Activated CD4-positive, CD25-positive, alpha-beta regulatory T cell (primary cell): ENCODE results near the gene GNG11.
"Not testable (repeated sequence)": the region's sequence is repeated elsewhere in the genome, so short reads cannot be mapped to it uniquely, and the experiment has no call there.

Source experiments
- DNase-seq, 4 experiments: peaks; one replicate each; lab custom pipeline; 2025; lab: John Stamatoyannopoulos, UW

The GNG11 gene

DNA sequence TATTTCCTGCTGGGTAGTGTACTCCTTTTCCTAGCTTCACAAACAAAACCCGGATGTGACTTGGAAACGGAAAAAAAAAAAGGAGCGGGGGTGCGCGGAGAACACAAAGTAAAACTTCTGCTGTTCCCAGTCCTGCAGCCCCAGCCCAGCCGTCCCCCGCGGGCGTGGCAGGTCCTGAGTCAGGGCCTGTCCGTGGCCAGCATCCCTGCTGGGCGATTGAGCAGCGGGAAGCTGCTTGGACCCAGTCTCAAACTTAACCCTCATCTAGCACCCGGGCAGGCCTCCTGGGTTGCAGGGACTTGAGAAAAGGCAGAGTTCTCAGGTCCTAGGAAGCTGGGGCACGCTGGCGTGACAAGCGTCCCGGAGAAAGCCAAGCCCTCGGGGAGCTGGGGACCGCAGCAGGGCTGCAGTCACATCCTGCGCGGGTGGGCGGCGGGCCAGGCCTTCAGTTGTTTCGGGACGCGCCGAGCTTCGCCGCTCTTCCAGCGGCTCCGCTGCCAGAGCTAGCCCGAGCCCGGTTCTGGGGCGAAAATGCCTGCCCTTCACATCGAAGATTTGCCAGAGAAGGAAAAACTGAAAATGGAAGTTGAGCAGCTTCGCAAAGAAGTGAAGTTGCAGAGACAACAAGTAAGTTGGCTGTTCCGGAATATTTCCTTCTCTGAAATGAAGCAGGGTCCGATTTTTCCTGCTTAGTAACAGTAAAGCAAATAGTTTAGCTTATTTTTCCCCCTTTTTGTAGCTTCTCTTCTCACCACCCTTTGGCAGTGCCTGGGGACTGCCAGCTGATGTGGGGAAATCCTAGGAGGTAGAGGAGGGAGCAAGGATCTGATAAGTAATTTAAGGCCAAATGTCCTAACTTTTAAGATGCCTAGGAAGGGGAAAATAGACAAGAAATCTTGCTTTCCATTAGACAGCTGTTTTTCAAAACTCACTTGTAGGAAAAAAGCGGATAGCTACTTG is at the start of gene GNG11:
Gene GNG11, plus strand, starts transcription at position 129 of the 960 bp plus-strand sequence. Its CDS starts 403 bp downstream, at position 532.
- no peak for DNase-seq

DNA sequence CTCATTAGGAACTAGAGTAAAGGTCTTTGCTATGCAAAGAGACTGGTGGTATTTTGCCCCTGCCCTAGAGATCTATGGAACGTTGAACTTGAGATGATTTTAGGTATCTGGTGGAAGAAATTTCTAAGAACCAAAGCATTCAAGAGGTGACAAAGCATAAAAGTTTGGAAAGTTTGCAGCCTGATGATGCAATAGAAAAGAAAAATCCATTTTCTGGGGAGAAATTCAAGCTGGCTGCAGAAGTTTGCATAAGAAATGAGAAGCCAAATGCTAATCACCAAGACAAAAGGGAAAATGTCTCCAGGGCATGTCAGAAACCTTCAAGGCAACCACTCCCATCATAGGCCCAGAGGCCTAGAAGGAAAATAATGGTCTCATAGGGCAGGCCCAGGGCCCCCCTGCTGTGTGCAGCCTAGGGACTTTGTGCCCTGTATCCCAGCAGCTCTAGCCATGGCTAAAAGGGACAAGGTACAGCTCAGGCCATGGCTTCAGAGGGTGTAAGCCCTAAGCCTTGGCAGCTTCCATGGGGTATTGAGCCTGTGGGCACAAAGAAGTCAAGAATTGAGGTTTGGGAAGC is 47.4 kb upstream of the GNG11 start:
- no peak for DNase-seq

DNA sequence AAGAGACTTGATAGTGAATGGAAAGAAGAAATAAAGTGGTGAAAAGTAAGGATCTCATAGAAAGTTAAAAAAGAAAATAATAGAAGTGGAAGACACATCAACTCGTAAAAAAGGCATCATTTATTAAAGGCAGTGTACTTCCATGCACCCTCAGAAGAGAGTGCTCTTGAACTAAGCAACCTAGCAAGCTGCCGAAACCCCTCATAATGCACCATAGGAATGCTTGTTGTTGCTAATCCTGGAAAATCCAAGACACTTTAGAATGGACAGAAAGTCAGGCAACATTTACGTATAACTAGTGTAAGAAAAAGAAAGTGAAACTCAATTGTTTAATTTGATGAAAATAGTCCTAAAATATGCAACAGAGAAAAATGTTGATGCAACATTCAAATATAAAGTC is 43.8 kb upstream of the GNG11 start:
- no peak for DNase-seq

DNA sequence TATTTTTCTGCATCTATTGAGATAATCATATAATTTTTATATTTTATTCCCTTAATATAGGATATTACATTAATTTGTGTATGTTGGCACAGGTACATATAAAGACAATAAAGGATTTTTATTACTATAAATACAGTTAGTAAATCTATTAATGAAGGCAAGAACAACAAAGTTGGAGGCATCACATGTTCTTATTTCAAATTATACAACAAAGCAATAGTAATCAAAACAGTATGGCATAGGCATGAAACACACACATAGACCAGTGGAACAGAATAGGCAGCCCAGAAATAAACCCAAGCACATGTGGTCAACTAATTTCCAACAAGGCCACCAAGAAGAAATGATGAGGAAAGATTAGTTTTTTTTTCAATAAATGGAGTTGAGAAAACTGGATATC is 42.2 kb upstream of the GNG11 start:
- DNase-seq, result no peak

DNA sequence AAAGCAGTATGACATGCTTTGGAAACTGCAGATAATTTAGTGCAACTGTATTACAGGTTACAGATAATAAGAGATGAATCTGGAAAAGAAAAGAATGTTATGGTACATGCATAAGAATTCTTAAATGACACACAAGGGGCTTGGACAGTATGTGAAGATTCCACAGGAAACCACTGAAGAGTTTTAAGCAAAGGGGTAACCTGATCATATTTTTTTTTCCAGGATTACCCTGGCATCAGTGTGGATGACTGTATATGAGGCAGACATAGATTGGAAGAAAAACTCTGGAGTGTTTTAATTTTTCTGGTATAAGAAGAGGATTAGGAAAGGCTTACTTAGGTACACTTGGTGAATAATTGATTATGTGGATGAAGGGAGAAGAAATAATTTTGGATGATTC is 39.1 kb upstream of the GNG11 start:
- DNase-seq, result no peak

DNA sequence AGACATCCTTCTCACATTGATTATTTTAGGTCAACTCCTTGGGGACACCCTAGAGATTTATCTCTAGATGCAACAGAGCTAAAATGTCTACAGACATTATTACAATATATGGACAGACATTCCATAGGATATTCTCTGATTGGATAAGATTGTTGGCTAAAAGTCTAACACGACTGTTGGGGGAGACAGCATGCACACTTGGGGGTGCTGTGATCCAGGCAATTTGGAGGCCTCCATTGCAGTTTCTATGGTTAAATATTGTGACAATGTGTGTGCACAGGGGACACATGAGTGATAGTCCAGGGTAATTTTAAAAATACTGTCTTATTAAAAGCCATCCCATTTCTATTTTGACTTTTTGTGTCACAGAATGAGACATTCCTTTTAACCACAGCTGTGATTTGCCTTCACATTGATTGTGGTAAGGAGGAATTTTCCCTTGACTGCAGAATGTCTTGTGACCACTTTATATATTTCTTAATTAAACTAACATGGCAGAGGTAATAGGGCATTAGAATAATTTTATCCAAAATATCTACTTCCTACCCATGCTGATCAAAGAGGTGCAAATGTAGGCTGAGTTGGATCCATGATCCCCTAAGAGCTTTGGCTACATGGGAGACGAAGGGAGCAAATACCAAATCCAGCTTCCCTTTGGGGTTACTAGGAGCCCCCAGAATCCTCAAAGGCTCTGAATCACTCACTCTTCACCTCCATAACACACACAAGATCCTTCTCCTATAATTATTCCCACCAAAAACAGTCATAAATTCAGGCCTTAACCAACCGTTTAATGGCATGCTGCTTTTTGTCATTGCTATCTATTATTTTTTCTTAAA is 38.2 kb upstream of the GNG11 start:
- no peak for DNase-seq

DNA sequence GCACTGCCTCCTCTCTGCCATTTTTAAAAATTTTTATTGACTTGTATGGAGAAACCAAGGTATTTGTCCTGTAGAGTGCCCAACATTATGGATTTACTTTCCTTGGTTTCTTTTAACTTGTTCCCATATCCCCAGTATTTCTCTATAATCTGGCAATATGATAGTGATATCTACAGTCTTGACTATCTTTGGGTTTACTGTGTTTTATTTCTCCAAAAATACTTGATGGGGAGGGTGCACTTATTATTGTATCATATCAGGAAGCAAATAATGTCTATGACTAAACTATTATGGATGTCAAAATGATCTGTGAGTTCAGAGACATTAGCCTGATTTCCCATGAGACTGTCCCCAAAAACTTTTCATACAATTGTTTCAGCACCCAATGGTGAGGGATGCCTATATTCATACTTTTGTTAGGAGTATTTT is 37.6 kb upstream of the GNG11 start:
- DNase-seq, result no peak

DNA sequence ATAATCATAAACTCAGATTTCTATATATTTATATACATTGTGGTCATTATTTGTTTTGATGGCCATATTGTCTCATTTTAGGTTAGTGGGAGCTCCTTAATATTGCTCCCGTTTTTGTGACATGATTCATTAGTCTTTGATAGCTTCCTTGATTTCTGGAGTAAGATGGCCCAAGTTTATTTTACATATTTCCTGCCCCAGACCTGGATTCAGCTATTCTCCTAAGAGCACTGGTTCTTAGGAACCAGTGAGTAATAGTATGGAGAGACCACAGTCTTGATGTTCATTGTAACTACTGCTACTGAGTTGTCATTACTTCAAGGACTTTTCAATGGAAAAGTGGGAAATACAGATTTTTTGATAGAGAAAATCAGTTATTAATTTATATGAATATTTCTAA is 37.0 kb upstream of the GNG11 start:
- no peak for DNase-seq

DNA sequence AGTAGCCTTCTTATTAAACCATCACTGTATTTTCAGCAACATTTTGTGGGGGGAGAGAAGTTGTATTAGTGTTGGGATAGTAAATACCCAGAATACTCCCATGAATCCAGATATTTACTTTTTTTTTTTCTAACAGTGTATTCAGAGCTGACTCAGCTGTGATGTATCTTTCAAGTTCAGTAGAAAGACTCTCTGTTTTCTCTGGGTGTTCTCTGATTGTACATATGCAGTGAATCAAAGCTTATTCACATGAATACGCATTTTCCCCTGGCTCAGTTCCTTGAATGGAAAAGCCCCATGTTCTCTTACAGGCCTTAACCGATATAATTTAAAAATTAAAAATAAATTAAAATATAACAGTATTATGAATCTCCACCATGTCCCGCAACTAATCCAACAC is 32.3 kb upstream of the GNG11 start:
- no peak for DNase-seq

DNA sequence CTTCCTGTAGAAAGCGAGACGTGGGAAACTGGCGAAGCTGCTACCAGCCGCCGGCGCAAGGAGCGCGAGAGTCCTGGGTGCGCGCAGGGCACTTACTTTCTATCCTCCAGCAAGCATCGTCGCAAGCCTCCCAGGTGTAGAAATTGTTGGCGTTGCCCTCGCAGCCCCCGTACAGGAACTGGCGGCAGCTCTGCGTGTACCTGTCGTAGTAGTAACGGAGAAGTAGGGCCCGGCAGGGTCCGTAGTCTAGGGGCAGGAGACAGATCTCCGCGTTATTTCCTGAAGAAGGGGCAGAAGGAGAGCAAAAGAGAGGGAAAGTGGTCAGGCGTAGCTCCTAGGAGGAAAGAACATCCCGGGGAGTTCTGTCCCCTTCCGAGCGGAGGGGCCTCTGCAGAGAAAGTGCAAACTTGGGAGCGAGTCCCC is 31.5 kb upstream of the GNG11 start:
- DNase-seq, result no peak

DNA sequence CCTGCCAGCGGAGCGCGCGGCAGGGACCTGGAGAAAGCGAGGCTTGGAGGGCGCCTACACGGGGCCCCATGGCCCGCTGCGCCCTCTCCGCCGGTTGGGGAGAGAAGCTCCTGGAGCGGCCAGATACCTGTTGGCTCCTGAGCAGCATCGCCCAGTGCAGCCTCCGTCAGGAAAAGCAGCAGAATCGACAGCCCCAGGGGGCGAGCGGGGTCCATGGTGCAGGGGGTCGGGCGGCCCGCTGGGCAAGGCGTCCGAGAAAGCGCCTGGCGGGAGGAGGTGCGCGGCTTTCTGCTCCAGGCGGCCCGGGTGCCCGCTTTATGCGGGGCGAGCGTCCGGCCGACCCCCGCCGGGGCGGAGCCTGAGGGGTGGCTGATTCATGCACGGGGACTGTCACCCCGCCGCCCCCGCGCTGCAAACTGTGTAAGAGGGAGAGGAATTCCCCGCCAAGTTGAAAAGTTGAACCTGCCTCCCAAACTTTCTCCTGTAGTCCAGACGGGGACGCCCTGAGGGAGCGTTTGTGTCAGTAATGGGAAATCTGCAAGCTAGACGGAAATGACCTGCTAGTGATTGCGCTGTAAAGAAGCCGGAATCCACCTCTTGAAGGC is 31.0 kb upstream of the GNG11 start, which contains the start of gene TFPI2:
Gene TFPI2, minus strand, starts transcription at position 290 of the 605 bp plus-strand sequence. Its CDS starts 75 bp downstream, at position 215.
- DNase-seq, result no peak

DNA sequence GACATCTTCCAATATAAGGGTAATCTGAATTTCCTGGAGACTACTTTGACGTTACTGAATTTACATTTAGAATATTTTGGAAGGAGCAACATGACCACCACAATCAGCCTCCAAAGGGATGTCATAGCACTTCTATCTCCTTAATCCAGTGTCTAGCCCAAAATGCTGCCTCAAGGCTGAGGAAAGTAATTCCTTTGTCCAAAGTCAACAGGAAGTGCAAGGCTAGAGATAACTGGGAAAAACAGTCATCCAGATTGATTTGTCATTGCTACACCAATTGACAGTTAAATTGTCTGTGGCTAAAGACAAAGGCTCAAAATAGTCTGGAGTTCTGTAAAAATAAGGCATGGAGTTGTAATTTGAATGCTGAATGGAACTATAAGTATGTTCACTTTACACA is 27.1 kb upstream of the GNG11 start:
- DNase-seq, result no peak

DNA sequence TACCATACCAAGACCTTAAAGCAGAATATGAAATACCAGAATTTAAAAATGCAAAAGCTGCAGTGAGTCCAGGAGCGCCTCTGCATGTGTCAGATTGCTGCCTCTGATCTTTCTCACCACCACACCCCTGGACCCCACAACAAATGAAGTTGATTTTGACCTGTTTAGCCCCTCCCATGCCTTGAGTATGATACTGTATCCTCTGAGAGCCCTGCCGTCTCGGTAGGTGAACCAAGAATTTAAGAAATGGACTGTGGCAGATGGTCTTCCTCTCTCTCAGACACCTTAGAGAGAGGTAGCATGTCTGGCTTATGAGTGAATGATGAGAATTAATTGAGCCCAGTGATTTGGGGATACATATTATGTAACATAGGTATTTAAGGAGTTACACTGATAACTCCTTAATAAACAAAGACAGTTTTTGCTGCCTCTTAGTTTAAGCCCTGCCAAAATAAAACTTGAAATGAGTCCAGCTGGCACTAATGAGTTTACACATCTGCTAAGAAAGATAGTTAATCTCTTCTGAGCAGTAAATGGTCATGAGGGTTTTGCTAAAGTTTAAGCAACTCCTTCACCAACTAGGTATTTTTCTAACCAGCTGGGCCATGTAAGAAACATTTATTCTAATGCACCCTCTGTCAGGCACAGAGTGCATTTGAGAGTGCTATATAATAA is 26.4 kb upstream of the GNG11 start:
- no peak for DNase-seq

DNA sequence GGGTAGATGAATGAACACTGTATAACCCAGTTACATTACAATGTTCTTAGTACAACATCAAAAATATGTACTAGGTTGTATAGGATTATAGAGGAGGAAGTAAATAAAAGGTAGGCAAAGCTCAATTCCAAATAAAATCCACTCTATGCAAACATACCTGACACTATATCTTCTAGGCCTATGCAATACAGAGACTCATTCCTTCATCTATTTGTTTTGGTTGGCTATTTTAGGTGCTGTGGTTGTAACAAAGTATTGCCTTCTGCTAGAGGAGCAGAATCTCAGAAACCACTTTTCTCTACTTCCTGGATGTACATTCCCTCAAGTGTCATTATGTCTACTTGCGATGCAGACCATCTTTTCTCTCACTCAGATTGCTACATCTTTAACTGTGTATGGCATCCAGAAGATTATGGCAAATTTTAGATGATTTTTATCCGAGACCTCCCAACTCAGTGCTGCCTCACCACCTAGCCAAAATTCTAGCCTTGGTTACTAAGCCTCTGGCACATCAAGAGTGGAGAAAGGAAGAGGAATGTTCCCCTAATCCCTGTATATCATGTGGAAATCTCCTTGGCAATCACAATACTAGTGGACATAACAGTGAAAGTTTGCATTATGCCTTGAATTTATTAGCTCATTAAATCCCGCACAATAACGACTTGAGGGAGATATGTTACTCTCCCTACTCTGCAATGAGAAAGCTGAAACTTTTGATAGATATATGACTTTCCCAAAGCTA is 25.5 kb upstream of the GNG11 start:
- no peak for DNase-seq

DNA sequence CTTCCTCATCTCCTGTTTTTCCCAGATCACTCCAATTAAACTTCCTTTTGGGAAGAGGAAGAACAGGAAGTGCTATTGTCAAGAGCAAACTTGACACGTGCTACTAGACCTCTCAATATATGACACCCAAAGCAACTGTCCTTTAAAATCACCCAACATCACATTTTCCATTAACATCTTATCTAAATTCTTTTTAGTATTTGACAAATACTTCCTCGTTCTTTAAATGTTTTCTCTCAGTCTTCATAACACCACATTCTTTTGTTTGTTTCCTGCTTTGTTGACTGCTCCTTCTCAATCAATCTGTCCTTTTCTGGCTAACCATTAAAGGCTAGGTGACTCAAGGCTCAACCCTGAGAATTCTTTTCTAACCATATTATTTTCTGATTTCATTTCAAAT is 23.9 kb upstream of the GNG11 start:
- no peak for DNase-seq

DNA sequence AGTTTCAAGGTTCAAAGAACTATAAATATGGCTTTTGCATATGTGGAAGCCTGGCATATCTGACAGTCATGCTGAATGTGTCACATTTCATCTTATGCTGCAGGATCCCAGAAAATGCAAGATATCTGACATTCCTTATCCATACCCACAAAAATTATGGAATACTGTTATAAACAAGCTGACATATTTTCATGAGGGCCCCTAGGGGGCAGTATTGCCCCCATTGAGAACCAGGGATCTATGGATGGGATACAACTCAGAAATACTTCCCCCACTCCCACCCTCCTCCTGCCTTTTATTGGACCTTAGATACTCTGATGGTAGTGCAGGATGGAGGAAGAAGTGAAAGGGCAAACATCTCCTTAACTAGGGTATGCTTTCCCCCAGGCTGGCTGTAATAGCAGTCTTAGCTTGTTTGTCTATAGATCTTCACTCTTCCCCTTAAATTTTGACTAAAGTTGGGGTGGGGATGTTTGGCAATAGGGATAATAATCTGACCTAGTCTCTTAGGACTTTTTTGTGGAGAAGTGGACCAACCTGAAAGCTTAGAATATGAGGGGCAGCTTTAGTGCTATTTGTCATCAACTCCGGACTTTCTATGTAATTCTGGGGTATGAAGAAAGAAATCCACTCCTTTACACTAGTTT is 18.6 kb upstream of the GNG11 start:
- DNase-seq, result no peak

DNA sequence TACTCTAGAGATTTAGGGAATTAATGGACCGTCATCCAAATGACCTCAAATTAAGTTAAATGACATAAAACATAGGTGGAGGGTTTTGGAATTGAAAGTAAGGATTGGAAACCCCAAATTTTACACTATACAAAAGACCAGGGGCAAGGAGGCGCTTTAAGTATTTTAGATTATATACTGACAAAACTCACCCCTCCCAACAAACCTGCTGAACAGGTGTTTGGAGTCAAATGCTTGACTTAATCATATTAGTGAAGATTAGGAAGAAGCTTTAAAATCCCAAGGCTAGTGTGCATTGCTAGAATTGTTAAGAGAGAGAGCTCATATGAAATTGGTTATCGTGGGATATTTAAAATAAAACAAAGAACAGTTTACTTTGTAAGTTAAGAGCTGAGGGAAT is 15.3 kb upstream of the GNG11 start, which contains the start of gene GNGT1:
Gene GNGT1, plus strand, starts transcription at position 301 of the 400 bp plus-strand sequence. CDS start 180 bp downstream, outside the sequence.
- no peak for DNase-seq

DNA sequence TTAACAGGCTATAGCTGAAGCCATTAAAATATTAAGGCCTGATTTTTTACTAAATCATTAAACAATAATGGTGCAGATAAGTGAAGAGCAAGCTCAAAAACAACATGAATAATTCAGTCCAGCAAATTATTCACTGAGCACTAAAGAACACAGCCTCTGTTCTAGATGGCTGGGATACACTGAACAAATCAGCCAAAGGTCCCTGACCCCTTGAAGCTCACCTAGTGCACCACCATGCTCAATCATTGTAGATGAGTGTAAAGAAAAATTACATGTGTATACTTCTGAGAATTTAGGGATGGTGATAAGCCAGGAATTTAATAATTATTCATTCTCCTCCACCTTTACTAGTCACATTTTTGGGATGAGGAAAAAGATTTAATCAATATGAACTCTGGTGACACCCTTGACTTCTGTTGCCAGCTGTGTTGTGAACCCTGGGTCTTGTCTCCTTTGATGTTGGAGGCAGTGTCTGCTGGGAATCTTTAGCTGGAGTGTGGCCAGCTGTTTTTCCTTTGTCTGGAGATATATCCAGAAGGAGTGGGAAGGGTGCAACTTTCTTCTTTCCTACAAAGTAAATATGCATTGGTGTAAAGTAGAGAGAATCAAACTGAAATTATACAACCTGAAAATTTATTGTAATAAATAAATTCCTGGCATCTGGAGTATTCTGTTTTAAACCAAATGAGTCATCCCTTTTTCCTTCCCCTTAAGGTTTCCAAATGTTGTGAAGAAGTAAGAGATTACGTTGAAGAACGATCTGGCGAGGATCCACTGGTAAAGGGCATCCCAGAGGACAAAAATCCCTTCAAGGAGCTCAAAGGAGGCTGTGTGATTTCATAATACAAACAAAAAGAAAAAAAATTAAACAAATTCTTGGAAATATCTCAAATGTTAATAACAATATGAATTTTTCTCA is 11.2 kb upstream of the GNG11 start:
- DNase-seq, result no peak

DNA sequence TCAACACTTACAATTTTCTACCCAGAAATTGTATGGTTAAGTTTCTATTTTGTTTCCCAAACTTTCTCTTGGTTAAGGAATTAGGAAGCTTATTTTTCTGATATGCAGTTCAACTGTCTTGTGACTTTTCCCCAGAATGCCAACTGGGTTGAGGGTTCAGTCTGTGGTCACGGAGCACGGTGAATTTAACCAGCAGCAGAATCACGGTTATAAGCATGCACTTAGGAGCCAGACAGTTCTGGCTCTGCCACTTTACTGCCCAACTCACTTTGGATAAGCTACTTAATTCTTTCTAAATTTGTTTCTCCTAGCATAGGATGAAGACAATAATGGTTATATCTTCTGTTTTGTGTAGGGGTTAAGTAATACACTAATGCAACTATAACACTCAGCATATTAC is 10.3 kb upstream of the GNG11 start:
- DNase-seq, result not testable (repeated sequence)
